Ecto neural progenitor cell (in vitro differentiated cells): ENCODE measurements around the gene OR4S2.

Experiments used
- DNase-seq: peaks from one replicate; pipeline ENCODE4 v3.0.0-alpha.2; 2018; ENCODE audit warnings: low spot score

The OR4S2 gene

GRCh38 chr11:55648027-55648426, at the start of gene OR4S2:
OR4S2 (plus strand) TSS chr11:55648327; CDS start chr11:55650904, 2,577 bp downstream.
- DNase-seq, result no peak

DNA sequence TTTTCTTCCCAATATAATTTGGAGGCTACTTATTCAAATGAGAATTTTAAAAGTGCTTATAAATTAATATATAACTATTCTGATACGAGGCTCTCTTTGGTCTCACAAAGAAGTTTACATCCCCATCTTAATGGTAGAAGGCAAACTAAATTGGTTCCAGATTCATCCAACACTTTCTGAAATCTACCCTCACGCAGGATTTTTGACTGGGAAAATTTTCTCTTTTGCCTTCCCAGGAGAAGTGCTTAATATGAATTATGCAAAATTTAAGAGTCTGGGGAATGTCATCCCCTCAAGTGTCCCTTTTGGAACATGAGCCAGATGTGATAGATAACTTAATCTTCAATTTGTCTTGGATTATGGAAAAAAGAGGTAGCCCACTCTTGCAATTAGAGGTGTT, 40.6 kb upstream of the OR4S2 start, which contains the start of gene OR4C11:
Gene OR4C11, minus strand, starts transcription at position 101 of the 400 bp plus-strand sequence. CDS start 3,272 bp downstream, outside the sequence.
- DNase-seq, result no peak

DNA sequence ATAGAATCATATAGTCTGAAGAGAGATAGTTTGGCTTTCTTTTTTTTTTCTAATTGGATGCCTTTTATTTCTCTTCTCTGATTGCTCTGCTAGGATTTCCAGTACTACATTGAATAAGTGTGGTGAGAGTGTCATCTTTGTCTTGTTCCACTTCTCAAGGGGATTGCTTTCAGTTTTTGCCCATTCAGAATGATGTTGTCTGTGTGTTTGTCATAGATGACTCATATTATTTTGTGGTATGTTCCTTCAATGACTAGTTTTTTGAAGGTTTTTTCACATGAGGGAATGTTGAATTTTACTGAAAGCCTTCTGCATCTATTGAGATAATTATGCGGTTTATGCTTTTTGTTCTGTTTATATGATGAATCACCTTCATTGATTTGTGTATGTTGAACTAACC, 23.6 kb upstream of the OR4S2 start:
- DNase-seq, result no peak

DNA sequence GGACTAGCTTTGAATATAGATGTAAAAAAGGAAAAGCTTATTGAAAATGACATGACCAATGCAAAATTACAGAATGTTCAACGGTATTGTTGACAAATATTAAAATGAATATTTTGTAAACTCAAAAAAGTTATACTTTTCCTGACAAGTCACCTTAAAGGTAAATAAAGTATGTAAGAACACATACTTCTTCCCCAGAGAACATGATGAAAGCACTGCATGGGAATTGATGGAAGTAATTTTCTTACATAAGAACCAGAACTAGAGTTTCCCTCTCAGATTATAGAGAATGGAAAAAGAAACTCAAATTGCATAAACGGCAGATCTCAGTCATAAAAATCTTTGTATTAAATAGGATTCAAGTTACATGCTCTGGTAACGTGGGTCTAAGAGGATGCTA, 13.3 kb upstream of the OR4S2 start, which contains the start of gene OR4P4:
Gene OR4P4, plus strand, starts transcription at position 301 of the 400 bp plus-strand sequence.
- no peak for DNase-seq

DNA sequence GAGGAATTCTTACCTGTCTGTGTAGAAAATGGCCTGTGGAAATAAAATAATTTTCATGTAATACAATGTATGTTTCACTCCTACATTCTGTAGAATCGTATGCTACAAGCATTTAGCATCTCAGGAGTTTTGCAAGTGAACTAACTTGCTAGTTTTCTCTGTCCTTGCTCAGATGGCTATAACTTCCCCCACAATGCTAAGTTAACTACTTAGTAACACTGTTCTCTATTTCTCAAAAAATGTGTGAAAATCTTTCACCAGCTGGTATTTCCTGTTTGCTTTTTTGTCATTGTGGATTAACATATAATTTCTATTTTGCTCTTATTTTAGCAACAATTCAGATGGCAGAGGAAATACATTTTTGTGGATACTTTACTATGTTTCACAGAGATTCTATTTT, 4.4 kb downstream of the OR4S2 start:
- no peak for DNase-seq

DNA sequence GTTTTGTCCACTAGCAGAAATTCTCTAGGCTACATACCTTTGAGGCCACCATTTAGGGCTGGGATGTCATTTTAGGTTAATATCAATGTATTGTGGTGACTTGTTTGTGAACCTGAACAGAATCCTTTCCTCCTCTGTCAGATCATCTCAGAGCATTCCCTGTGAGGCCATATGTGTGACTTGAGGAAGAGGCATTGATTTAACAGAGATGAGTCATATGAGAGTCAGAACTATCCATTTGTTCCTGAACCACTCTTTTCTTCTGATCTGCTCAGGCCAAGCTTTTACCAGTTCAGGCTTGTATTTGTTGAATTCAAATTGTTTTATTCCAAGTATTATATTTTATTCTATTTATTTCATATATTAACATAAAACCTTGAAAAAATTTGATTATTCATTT, 7.0 kb downstream of the OR4S2 start:
- no peak for DNase-seq

- no peak for DNase-seq
Measured at GRCh38 chr11:55658031-55658573, 10.0 kb downstream of the OR4S2 start.

DNA sequence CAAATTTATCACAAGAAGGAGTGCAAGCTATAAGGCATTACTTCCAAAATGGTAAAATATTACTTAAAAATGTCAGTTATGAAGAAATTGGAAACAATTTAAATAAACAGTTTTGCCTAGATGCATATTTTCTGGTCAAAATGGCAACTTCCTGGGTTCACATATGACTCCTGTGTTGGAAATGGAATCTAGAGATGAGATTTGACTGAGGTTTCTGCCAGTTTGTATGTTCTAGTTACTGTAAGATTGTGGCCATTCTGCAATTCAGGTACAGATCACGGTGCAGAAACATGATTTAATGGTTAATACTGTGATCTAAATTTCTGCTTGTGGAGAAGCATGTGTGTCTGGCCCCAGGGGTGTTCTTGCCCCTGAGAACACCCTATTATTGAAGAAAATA, 10.5 kb downstream of the OR4S2 start:
- no peak for DNase-seq

- DNase-seq, result no peak
Measured at GRCh38 chr11:55661901-55662300, 13.8 kb downstream of the OR4S2 start, which contains the start of gene OR4C6. OR4C6 (plus strand) TSS chr11:55662201; CDS start chr11:55665167, 2,966 bp downstream.

- DNase-seq, result no peak
Measured at GRCh38 chr11:55669376-55669775, 21.2 kb downstream of the OR4S2 start.

GRCh38 chr11:55673860-55674259, 25.7 kb downstream of the OR4S2 start:
- DNase-seq, result no peak

GRCh38 chr11:55697817-55698216, 49.7 kb downstream of the OR4S2 start:
- DNase-seq, result no peak

DNA sequence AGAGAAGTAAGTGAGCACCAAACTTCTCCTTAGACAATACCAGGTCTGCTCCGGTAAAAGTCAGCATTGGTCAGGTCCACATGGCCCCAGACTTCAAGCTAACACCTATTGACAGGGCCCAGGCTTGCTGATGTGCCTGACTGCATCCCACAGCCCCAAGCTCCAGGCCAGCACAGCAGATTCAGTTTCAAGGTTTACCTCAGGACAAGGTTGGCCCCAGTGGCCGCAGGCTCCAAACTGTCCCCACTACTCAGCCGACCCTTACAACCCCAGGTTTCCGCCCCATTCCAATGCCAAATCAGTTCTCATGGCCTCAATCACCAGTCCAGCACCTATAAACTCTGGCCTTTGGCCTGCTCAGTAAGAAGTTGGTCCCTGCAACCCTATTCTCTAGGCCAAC, 53.3 kb downstream of the OR4S2 start:
- no peak for DNase-seq
